ENCODE results near the gene ZNF350.

DNA sequence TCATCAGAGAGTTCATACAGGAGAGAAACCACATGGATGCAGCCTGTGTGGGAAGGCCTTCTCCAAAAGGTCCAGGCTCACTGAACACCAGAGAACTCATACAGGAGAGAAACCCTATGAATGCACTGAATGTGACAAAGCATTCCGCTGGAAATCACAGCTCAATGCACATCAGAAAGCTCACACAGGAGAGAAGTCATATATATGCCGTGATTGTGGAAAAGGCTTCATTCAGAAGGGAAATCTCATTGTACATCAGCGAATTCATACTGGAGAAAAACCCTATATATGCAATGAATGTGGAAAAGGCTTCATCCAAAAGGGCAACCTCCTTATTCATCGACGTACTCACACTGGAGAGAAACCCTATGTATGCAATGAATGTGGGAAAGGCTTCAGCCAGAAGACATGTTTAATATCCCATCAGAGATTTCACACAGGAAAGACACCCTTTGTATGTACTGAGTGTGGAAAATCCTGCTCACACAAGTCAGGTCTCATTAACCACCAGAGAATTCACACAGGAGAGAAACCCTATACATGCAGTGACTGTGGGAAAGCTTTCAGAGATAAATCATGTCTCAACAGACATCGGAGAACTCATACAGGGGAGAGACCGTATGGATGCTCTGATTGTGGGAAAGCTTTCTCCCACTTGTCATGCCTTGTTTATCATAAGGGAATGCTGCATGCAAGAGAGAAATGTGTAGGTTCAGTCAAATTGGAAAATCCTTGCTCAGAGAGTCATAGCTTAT lies 41.7 kb downstream of the ZNF350 start:
- no peak for TF ChIP-seq POLR2A (IDR thresholded peaks at IDR 0.05)
- TF ChIP-seq, protein P1, sequence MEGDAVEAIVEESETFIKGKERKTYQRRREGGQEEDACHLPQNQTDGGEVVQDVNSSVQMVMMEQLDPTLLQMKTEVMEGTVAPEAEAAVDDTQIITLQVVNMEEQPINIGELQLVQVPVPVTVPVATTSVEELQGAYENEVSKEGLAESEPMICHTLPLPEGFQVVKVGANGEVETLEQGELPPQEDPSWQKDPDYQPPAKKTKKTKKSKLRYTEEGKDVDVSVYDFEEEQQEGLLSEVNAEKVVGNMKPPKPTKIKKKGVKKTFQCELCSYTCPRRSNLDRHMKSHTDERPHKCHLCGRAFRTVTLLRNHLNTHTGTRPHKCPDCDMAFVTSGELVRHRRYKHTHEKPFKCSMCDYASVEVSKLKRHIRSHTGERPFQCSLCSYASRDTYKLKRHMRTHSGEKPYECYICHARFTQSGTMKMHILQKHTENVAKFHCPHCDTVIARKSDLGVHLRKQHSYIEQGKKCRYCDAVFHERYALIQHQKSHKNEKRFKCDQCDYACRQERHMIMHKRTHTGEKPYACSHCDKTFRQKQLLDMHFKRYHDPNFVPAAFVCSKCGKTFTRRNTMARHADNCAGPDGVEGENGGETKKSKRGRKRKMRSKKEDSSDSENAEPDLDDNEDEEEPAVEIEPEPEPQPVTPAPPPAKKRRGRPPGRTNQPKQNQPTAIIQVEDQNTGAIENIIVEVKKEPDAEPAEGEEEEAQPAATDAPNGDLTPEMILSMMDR (IDR thresholded peaks at IDR 0.05), result no peak

All from breast epithelium (tissue), 3 donors.